NOMO-1 (cell line): ENCODE data around the gene NSD1.

Source experiments
- DNase-seq, 2 experiments: peaks; one replicate each; lab custom pipeline; 2025; ENCODE audit not compliant: unreplicated experiment in 2 of 2; lab: John Stamatoyannopoulos, UW

Gene NSD1

GRCh38 chr5:177269976-177270375, 136.4 kb downstream of the NSD1 start:
- no peak for DNase-seq

GRCh38 chr5:177270653-177271052, 137.1 kb downstream of the NSD1 start:
- DNase-seq: no peak

- no peak for DNase-seq
These were observed 137.5 kb downstream of the NSD1 start for GRCh38 chr5:177271113-177271512.

- DNase-seq: no peak
These were observed 142.3 kb downstream of the NSD1 start for GRCh38 chr5:177275883-177276282.

- no peak for DNase-seq
These were observed 143.3 kb downstream of the NSD1 start for GRCh38 chr5:177276886-177277285.

- DNase-seq: no peak
These were observed 154.6 kb downstream of the NSD1 start for GRCh38 chr5:177288191-177288590.

DNA sequence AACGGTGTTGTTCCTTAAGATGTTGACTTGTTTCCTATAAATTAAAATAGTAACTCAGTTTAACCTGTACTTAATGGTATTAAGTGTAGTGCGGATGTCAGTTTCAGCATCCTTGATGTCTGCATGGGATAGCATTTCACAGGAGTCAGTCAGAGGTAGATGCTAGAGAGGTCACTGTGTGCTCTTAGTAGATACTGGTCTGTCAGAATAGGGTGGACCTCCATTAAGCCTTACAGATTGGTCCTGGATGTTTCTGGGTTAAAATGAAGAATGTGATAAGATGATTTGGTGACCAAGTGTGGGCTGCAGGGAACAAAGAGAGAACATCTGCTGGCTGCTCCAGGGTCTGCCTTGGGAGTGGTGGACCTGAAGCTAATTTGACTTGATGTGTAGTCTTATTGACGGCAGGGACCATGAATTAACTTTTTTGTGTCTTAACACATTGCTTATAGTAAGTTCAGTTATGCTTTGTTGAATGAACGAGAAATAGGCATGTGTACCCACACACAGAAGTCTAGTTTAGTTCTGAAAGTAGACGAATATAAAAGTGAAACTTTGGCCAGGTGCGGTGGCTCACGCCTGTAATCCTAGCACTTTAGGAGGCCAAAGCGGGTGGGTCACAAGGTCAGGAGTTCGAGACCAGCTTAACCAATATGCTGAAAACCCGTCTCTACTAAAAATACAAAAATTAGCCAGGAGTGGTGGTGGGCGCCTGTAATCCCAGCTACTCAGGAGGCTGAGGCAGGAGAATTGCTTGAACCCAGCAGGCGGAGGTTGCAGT, 157.4 kb downstream of the NSD1 start:
- no peak for DNase-seq

DNA sequence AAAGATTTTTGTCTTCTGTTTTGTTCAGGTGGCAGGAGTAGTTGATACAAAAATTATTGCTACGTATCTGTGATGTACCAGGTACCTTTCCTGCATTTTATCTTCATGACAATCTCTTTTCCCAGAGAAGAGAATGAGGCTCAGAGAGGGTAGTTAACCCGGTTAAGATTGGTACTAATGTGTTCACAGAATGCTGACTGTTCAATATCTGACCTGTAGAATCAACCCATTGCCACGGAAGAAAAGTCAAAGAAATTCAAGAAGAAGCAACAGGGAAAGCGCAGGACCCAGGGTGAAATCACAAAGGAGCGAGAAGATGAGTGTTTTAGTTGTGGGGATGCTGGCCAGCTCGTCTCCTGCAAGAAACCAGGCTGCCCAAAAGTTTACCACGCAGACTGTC, 158.2 kb downstream of the NSD1 start:
- DNase-seq: no peak

DNA sequence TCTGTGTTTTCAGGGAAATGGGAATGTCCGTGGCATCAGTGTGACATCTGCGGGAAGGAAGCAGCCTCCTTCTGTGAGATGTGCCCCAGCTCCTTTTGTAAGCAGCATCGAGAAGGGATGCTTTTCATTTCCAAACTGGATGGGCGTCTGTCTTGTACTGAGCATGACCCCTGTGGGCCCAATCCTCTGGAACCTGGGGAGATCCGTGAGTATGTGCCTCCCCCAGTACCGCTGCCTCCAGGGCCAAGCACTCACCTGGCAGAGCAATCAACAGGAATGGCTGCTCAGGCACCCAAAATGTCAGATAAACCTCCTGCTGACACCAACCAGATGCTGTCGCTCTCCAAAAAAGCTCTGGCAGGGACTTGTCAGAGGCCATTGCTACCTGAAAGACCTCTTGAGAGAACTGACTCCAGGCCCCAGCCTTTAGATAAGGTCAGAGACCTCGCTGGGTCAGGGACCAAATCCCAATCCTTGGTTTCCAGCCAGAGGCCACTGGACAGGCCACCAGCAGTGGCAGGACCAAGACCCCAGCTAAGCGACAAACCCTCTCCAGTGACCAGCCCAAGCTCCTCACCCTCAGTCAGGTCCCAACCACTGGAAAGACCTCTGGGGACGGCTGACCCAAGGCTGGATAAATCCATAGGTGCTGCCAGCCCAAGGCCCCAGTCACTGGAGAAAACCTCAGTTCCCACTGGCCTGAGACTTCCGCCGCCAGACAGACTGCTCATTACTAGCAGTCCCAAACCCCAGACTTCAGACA, 160.4 kb downstream of the NSD1 start:
- DNase-seq: no peak

DNA sequence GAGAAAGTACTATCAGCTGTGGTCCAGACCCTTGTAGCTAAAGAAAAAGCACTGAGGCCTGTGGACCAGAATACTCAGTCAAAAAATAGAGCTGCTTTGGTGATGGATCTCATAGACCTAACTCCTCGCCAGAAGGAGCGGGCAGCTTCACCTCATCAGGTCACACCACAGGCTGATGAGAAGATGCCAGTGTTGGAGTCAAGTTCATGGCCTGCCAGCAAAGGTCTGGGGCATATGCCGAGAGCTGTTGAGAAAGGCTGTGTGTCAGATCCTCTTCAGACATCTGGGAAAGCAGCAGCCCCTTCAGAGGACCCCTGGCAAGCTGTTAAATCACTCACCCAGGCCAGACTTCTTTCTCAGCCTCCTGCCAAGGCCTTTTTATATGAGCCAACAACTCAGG, 161.1 kb downstream of the NSD1 start:
- no peak for DNase-seq

- peak in 1 of 2 experiments; percentile 14 for DNase-seq
These were observed 162.4 kb downstream of the NSD1 start for GRCh38 chr5:177295924-177296323.

DNA sequence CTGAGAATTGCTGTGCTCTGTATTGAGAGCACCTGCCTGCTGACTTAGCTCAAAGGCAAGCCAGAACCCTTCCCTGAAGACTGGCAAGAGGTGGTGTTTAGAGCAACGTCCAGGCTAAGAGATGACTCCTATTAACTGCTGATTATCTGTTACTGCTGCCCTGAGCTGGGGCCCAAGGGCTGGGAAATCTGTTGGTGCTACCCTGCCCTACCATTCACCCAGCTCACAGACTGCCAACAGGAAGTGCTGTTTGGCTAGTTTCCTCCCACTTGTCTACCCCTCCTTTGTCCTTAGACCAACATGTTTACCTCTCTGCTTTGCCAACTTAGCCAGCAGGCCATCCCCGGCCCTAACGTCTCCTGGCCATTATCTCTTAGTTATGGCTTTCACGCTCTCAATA, 163.0 kb downstream of the NSD1 start:
- DNase-seq: no peak

DNA sequence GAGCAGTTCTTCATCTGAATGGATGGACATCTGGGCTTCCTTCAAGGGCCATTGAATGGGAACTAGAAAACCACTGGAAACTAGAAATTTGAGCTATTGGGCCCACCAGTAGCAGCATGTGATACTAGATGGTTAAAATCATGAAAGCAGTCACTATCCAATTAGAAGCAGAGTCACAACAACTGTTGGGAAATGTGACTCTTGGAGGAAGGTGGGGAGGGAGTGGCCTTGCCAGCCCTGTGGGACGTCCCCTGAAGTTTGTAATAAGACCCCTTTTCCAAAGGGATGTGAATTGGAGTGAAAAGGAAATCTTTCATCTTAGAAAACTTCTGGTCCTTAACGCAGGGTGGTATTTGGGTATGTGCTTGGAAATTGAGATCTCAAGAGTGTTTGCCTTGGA, 164.3 kb downstream of the NSD1 start:
- DNase-seq: no peak

DNA sequence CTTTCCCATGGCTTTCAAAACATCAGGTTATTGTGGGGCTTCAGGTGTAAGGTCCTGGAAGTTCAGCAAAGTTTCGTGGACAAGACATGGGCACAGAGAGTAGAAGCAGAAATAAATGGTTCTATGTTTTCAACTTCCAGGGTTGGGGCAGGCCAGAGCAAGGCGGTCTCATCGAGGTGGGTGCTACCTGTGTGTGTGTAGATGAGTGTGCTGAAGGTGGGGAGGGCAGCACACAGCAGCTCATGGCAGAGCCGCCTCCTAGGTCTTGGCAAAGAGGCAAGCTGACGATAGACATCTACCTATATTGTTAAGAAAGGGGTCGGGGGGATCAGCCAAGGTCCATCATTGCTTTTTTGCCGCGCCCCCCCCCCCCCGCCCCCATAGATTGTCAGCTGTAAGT, 166.1 kb downstream of the NSD1 start:
- DNase-seq: no peak

GRCh38 chr5:177300236-177300880, 166.8 kb downstream of the NSD1 start:
- peak; percentile 77 to 95 for DNase-seq

DNA sequence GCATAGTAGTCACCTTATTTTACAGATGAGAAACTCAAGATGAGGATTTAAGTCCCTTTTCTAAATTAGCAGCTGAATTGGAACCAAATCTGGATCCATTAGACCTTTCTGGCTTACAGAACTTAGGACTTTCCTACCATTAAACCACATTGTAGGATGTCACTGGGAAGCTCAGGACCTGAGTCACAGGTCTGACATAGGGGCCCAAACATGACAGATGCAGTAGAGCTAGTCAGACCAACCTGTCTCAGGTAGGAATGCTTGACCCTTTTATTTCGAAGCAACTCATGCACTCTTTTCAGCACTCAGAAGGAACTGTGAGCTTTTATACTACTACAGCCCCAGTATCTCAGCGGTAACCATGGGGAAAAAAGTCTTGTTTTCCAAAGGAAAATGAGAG, 167.4 kb downstream of the NSD1 start:
- DNase-seq: no peak

- no peak for DNase-seq
These were observed 168.1 kb downstream of the NSD1 start for GRCh38 chr5:177301503-177302165.

DNA sequence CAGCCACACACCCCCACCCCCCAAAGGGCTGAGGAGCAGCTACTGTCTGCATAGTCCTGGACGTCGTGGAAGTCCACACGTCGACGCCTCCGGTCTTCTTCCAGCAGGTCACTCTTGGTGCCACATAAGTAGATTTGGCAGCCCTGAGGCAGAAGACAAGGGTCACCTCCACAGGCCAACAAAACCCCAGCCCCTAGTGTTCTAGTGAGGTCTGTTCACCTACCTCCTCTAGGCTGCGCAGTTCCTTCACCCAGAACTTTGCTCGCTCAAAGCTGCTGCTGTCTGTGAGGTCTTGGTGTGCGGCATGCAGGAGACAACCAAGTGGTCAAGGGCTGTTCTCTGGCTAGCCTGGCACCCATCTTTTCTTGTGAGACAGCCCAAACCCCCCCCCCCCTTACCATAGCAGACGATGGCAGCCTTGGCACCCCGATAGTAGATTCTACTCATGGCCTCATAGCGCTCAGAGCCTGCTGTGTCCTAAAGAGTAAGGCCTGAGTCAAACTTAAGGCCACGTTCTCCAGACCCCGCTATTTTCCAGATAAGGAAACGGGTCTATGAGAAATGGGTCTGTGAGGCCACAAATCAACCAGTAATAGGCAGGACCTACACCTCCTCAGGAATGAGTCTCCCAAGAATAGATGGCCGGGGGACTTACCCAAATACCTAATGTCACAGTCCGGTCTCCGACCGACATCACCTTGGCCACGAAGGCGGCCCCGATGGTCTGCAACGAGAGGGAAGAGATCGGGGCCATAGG, 169.0 kb downstream of the NSD1 start:
- DNase-seq: peak in 1 of 2 experiments; percentile 5

DNA sequence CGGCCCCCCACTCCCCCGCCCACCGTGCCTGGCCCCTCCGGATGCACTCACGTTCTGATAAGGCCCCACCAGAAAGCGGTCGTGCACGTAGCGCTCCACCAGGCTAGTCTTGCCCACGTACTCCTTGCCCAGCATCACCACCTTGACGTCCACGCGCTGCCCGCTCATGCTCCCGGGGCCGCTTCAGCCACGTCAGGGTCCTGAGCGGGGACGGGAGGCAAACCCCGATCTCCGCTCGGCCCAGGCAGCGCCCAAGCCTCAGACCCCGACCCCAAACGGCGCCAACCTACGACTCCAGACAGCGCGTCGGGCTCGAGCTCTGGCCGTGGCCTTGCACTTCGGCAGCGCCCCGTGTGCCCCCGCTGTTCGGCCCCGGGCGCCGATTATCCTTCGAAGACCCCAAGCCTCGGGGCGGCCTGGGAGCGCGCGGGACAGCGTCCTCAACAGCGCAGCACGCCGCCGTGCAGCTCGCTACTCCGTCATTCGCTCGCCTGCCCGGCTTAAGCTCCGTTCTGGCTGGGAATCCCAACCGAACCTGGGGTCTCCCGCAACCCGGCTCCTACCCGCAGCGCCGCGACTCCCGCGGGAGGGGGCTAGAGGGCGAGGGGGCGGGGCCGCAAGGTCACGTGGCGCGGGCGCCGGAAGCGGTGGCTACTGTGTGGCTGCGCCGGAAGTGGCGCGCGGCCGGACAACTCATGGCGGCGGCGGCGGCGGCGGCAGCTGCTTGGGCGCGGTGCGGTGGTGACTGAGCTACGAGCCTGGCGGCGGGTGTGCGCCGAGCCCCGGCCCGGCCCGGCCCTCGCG, 169.8 kb downstream of the NSD1 start, which contains the start of the genes PRELID1 and RAB24:
Gene PRELID1, plus strand, starts transcription at position 679 of the 804 bp plus-strand sequence. CDS start 187 bp downstream, outside the sequence.
Gene RAB24, minus strand, starts transcription at position 599 of the 804 bp plus-strand sequence. Its CDS starts 431 bp downstream, at position 168.
- DNase-seq: peak; percentile 66 to 83
